ENCODE results near the gene HEXD. TPM values are rescaled to one million over a fixed set of nuclear protein-coding genes. Genes with fewer than 3 reads are reported as not detected.

Gene HEXD
- 10 to 100 TPM; 16.2 to 19.0 TPM for total RNA-seq

GRCh38 chr17:82418001-82418986 lies at the start of gene HEXD, which contains the start of gene OGFOD3:
HEXD (plus strand) TSS chr17:82418347; CDS start chr17:82419800, 1,453 bp downstream.
OGFOD3 (minus strand) TSS chr17:82418586; CDS start chr17:82418485, 101 bp downstream.

GRCh38 chr17:82371333-82372248 lies 46.6 kb upstream of the HEXD start, which contains the start of gene UTS2R:
UTS2R (plus strand) TSS chr17:82371765; CDS start chr17:82374325, 2,560 bp downstream.

DNA sequence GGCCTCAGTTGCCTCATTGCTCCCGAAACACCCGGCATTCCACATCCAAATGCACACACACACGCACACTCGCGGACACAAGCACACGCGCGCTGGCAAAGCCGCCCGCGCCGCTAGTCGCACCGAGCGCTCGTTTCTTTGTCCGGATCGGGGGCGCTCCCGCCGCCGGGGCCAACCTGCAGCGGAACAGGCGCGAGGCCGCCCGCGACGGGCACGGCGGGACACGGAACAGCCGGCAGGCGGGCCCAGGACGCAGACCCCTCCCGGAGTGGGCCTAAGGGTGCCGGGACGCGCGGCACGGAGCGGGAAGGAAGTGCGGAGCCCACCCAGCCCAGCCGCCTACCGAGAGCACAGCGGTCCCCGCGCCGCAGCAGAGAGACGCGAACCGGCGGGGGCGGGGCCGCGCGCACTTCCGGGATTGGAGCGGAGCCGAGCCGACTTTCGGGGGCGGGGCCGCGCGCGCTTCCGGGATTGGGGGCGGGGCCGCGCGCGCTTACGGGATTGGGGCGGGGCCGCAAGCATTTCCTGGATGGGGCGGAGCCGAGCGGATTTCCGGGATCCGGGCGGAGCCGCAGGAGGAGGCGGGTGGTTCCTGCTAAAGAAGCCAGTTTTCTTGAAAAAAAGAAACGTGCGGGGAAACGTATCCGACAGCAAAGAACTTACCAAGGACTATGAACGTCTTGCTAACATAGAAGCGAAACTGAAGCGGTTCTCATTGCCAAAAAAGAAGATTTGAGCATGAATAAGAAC lies 32.4 kb downstream of the HEXD start, which contains the start of gene CYBC1:
TSS of gene CYBC1 (minus strand) at position 396 of the 750 bp plus-strand sequence. CDS start 1,498 bp downstream, outside the sequence.

DNA sequence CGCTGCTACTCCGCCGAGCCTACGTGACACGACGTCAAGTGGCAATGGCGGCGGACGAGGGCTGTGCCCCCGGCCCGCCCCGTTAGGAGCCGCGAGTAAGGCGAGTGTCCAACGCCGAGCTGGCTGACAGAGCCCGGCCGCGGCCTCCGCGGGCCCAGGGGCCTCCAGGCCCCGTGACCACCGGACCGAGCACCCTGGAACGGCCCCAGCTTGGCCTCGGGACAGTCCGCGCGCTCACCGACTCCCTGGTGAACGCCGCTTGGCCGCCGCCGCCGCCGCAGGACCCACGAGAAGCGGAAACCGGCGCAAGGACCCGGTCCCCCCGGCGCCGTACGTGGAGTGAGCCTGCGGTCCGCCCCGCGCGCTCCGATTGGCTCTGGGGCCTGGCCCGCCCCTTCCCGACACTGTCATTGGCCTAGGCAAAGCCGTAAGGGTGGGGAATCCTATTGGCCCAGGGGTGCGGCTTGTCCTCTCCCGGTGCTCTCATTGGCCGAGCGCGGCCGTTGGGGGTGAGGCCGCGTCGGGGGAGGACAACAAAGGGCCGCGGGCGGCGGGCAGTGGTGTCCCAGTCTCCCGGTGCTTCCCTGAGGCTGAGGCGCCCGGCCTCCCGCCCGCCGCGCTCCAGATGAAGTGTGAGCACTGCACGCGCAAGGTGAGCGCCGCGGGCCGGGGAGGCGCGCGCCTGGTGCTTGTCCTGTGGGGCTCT lies 40.2 kb downstream of the HEXD start, which contains the start of gene NARF:
TSS of gene NARF (plus strand) at position 563 of the 706 bp plus-strand sequence. CDS start at position 626, 63 bp downstream.

Small RNA genes within 50 kb of the gene (small RNA-seq; reads per million reads assigned to genes)
- gene RF00019 = 0 reads per million in 2 donors

Other genes with a start within 250 kb of the HEXD start
- gene CCDC57, start 205.5 kb upstream of the HEXD start, total RNA-seq = 10 to 100 TPM in 1 of 2 donors, 1 to 10 TPM in 1; 9.3 to 17.3 TPM
- 10 to 100 TPM; 15.1 to 45.6 TPM for gene SLC16A3, start 189.3 kb upstream of the HEXD start, total RNA-seq
- 10 to 100 TPM; 51.6 to 64.9 TPM for gene CSNK1D, start 144.6 kb upstream of the HEXD start, total RNA-seq
- gene CD7, start 100.7 kb upstream of the HEXD start, total RNA-seq = under 1 TPM; under 0.01 TPM
- gene SECTM1, start 84.6 kb upstream of the HEXD start, total RNA-seq = 10 to 100 TPM; 15.8 to 70.6 TPM
- under 1 TPM in 1 of 2 donors, not detected in 1; 0.33 TPM for gene TEX19, start 59.1 kb upstream of the HEXD start, total RNA-seq
- gene UTS2R, start 46.6 kb upstream of the HEXD start, total RNA-seq = not detected
- gene OGFOD3, start 239 bp downstream of the HEXD start, total RNA-seq = 10 to 100 TPM; 21.6 to 25.1 TPM
- gene CYBC1, start 32.4 kb downstream of the HEXD start, total RNA-seq = 10 to 100 TPM; 40.6 to 66.9 TPM
- gene NARF, start 40.4 kb downstream of the HEXD start, total RNA-seq = 10 to 100 TPM; 25.3 to 35.4 TPM
- 10 to 100 TPM; 42.0 to 44.3 TPM for gene FOXK2, start 101.4 kb downstream of the HEXD start, total RNA-seq
- gene WDR45B, start 230.1 kb downstream of the HEXD start, total RNA-seq = 10 to 100 TPM; 58.9 to 59.2 TPM

Data from melanocyte of skin (primary cell).